ENCODE data around the gene CHCHD4.
"Not testable (repeated sequence)": the region's sequence is repeated elsewhere in the genome, so short reads cannot be mapped to it uniquely, and the experiment has no call there.

Gene CHCHD4

GRCh38 chr3:14119651-14120050 is 5.0 kb downstream of the CHCHD4 start:
- no peak for DNase-seq

- DNase-seq, result no peak
Observed at GRCh38 chr3:14118400-14119381, 6.0 kb downstream of the CHCHD4 start.

GRCh38 chr3:14117468-14118399 is 6.9 kb downstream of the CHCHD4 start:
- DNase-seq, result no peak

GRCh38 chr3:14113965-14114635 is 10.6 kb downstream of the CHCHD4 start:
- DNase-seq, result no peak

GRCh38 chr3:14110699-14111098 is 14.0 kb downstream of the CHCHD4 start:
- no peak for DNase-seq

GRCh38 chr3:14109821-14110220 is 14.8 kb downstream of the CHCHD4 start:
- DNase-seq, result not testable (repeated sequence)

GRCh38 chr3:14097616-14098391 is 26.9 kb downstream of the CHCHD4 start:
- no peak for DNase-seq

GRCh38 chr3:14096742-14097141 is 27.9 kb downstream of the CHCHD4 start:
- DNase-seq, result no peak

GRCh38 chr3:14093831-14094230 is 30.8 kb downstream of the CHCHD4 start:
- no peak for DNase-seq

- DNase-seq, result no peak
Observed at GRCh38 chr3:14092464-14092863, 32.2 kb downstream of the CHCHD4 start.

- DNase-seq, result not testable (repeated sequence)
Observed at GRCh38 chr3:14091959-14092358, 32.7 kb downstream of the CHCHD4 start.

- DNase-seq, result not testable (repeated sequence)
Observed at GRCh38 chr3:14087461-14087860, 37.2 kb downstream of the CHCHD4 start.

- DNase-seq, result no peak
Observed at GRCh38 chr3:14082108-14082657, 42.5 kb downstream of the CHCHD4 start.

GRCh38 chr3:14077310-14077709 is 47.4 kb downstream of the CHCHD4 start:
- no peak for DNase-seq

GRCh38 chr3:14075233-14075632 is 49.4 kb downstream of the CHCHD4 start:
- not testable (repeated sequence) for DNase-seq

GRCh38 chr3:14064910-14065309 is 59.8 kb downstream of the CHCHD4 start:
- no peak for DNase-seq

GRCh38 chr3:14063152-14063551 is 61.5 kb downstream of the CHCHD4 start:
- no peak for DNase-seq

Measured in suppressor macrophage (primary cell).